ENCODE measurements around the gene COL1A1.

The COL1A1 gene

GRCh38 chr17:50199803-50200456 is 1.5 kb downstream of the COL1A1 start:
- peak; percentile 92 for DNase-seq (ENCODE audit: low spot score)

GRCh38 chr17:50199211-50199802 is 2.1 kb downstream of the COL1A1 start:
- no peak for DNase-seq (ENCODE audit: low spot score)

- no peak for DNase-seq (ENCODE audit: low spot score)
These were observed 3.3 kb downstream of the COL1A1 start for GRCh38 chr17:50198026-50198669.

- DNase-seq (ENCODE audit: low spot score), result no peak
These were observed 4.6 kb downstream of the COL1A1 start for GRCh38 chr17:50196826-50197225.

- no peak for DNase-seq (ENCODE audit: low spot score)
These were observed 5.4 kb downstream of the COL1A1 start for GRCh38 chr17:50196036-50196435.

- DNase-seq (ENCODE audit: low spot score), result no peak
These were observed 6.2 kb downstream of the COL1A1 start for GRCh38 chr17:50194934-50195865.

GRCh38 chr17:50194140-50194933 is 7.1 kb downstream of the COL1A1 start:
- DNase-seq (ENCODE audit: low spot score), result no peak

- DNase-seq (ENCODE audit: low spot score), result no peak
These were observed 8.7 kb downstream of the COL1A1 start for GRCh38 chr17:50192618-50193291.

- no peak for DNase-seq (ENCODE audit: low spot score)
These were observed 9.2 kb downstream of the COL1A1 start for GRCh38 chr17:50192144-50192617.

- DNase-seq (ENCODE audit: low spot score), result no peak
These were observed 9.9 kb downstream of the COL1A1 start for GRCh38 chr17:50191359-50192143.

GRCh38 chr17:50190603-50191358 is 10.7 kb downstream of the COL1A1 start:
- DNase-seq (ENCODE audit: low spot score), result no peak

GRCh38 chr17:50190293-50190602 is 11.2 kb downstream of the COL1A1 start:
- DNase-seq (ENCODE audit: low spot score), result no peak

- no peak for DNase-seq (ENCODE audit: low spot score)
These were observed 11.7 kb downstream of the COL1A1 start for GRCh38 chr17:50189550-50190292.

- DNase-seq (ENCODE audit: low spot score), result no peak
These were observed 12.4 kb downstream of the COL1A1 start for GRCh38 chr17:50188921-50189549.

GRCh38 chr17:50188531-50188920 is 12.9 kb downstream of the COL1A1 start:
- DNase-seq (ENCODE audit: low spot score), result no peak

- no peak for DNase-seq (ENCODE audit: low spot score)
These were observed 13.5 kb downstream of the COL1A1 start for GRCh38 chr17:50187751-50188530.

- DNase-seq (ENCODE audit: low spot score), result no peak
These were observed 14.1 kb downstream of the COL1A1 start for GRCh38 chr17:50187394-50187725.

Data from ecto neural progenitor cell (in vitro differentiated cells).